AG09309 (cell line): Measurements from ENCODE around the gene MUC12.
"Not testable (repeated sequence)": the region's sequence is repeated elsewhere in the genome, so short reads cannot be mapped to it uniquely, and the experiment has no call there.

Experiments
- DNase-seq: peaks from one replicate; pipeline ENCODE4 v3.0.0-alpha.2; 2010; ENCODE audit warnings: low read depth
- H3K4me3 ChIP-seq: 2 replicates; pipeline ENCODE4 v1.5.1; 2011; ENCODE audit warnings: mild to moderate bottlenecking, low read depth, low read length, moderate library complexity; ENCODE audit not compliant: control insufficient read depth
- TF ChIP-seq, protein P1 (sequence below): IDR thresholded peaks from 2 replicates; pipeline ENCODE4 v1.5.1; 2011; ENCODE audit warnings: mild to moderate bottlenecking, low read depth, low read length, inconsistent platforms; ENCODE audit not compliant: insufficient read depth, control insufficient read depth; ENCODE audit errors: missing control alignments

Gene MUC12

DNA sequence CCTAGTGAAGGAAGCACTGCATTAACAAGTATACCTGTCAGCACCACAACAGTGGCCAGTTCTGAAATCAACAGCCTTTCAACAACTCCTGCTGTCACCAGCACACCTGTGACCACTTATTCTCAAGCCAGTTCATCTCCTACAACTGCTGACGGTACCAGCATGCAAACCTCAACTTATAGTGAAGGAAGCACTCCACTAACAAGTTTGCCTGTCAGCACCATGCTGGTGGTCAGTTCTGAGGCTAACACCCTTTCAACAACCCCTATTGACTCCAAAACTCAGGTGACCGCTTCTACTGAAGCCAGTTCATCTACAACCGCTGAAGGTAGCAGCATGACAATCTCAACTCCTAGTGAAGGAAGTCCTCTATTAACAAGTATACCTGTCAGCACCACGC, 66.6 kb downstream of the MUC12 start:
- TF ChIP-seq, protein P1, sequence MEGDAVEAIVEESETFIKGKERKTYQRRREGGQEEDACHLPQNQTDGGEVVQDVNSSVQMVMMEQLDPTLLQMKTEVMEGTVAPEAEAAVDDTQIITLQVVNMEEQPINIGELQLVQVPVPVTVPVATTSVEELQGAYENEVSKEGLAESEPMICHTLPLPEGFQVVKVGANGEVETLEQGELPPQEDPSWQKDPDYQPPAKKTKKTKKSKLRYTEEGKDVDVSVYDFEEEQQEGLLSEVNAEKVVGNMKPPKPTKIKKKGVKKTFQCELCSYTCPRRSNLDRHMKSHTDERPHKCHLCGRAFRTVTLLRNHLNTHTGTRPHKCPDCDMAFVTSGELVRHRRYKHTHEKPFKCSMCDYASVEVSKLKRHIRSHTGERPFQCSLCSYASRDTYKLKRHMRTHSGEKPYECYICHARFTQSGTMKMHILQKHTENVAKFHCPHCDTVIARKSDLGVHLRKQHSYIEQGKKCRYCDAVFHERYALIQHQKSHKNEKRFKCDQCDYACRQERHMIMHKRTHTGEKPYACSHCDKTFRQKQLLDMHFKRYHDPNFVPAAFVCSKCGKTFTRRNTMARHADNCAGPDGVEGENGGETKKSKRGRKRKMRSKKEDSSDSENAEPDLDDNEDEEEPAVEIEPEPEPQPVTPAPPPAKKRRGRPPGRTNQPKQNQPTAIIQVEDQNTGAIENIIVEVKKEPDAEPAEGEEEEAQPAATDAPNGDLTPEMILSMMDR = no peak
- H3K4me3 ChIP-seq = no peak overlapping the region
- no peak for DNase-seq

- not testable (repeated sequence) for H3K4me3 ChIP-seq, DNase-seq
These were observed 71.9 kb downstream of the MUC12 start for GRCh38 chr7:101041283-101041682.

DNA sequence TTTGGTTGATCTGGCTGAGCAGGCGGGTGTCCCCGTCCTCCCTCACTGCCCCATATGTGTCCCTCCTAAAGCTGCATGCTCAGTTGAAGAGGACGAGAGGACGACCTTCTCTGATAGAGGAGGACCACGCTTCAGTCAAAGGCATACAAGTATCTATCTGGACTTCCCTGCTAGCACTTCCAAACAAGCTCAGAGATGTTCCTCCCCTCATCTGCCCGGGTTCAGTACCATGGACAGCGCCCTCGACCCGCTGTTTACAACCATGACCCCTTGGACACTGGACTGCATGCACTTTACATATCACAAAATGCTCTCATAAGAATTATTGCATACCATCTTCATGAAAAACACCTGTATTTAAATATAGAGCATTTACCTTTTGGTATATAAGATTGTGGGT, 89.0 kb downstream of the MUC12 start:
- H3K4me3 ChIP-seq = no peak overlapping the region
- TF ChIP-seq, protein P1 = no peak
- no peak for DNase-seq

DNA sequence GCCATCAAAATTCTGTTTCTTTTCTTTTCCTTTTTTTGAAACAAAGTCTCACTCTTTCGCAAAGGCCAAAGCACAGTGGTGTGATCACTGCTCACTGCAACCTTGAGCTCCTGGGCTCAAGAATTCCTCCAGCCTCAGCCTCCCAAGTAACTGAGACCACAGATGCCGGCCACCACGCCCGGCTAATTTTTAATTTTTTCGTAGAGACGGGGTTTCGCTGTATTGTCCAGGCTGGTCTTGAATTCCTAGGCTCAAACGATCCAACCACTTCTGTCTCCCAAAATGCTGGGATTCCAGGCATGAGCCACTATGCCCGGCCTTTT, 90.2 kb downstream of the MUC12 start:
- DNase-seq = no peak
- TF ChIP-seq, protein P1 = no peak
- no peak overlapping the region for H3K4me3 ChIP-seq

GRCh38 chr7:101060992-101061391, 91.6 kb downstream of the MUC12 start:
- TF ChIP-seq, protein P1 = no peak
- DNase-seq = no peak
- H3K4me3 ChIP-seq = no peak overlapping the region

DNA sequence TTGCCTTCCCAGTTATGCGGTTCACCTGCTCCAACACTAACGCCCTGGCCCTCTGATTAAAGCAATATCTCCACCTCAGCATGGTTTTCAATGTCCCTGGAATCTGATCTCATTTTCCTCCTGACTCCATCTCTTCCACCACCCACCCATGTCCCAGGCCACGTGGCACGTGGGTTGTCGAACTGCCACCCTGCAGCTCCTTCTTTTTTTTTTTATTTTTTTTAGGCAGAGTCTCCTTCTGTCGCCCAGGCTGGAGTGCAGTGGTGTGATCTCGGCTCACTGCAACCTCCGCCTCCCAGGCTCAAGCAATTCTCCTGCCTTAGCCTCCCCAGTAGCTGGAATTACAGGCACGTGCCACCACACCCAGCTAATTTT, 94.8 kb downstream of the MUC12 start:
- not testable (repeated sequence) for DNase-seq, H3K4me3 ChIP-seq

GRCh38 chr7:101065162-101065561, 95.8 kb downstream of the MUC12 start:
- H3K4me3 ChIP-seq, DNase-seq: not testable (repeated sequence)

- DNase-seq = no peak
- TF ChIP-seq, protein P1 = no peak
- no peak overlapping the region for H3K4me3 ChIP-seq
These were observed 96.9 kb downstream of the MUC12 start for GRCh38 chr7:101066141-101066832.

GRCh38 chr7:101066833-101067177, 97.4 kb downstream of the MUC12 start:
- TF ChIP-seq, protein P1 = no peak
- H3K4me3 ChIP-seq = no peak overlapping the region

More at GRCh38 chr7:101066833-101067177, 97.4 kb downstream of the MUC12 start:
- no peak for DNase-seq
